Loucy (cell line): ENCODE results near the gene PCDH7.

ENCODE experiments used
- H2AFZ ChIP-seq: fragments of 200-600 bp; sonication (generic); 2 replicates; pipeline ENCODE4 v1.6.0; 2016; ENCODE audit warnings: antibody characterized with exemption, mild to moderate bottlenecking, low read length, moderate library complexity
- H3F3A ChIP-seq: fragments of 200-600 bp; 2 replicates; pipeline ENCODE4 v1.6.0; 2016; ENCODE audit warnings: antibody characterized with exemption, low read depth, mild to moderate bottlenecking
- H3K27me3 ChIP-seq: fragments of 200-600 bp; sonication (generic); 2 replicates; pipeline ENCODE4 v1.6.1; 2014; ENCODE audit warnings: low read length, mild to moderate bottlenecking; ENCODE audit not compliant: insufficient read depth, poor library complexity, severe bottlenecking
- H3K36me3 ChIP-seq: fragments of 200-600 bp; sonication (generic); 2 replicates; pipeline ENCODE4 v1.6.1; 2016; ENCODE audit warnings: low read length; ENCODE audit not compliant: insufficient read depth
- H3K4me1 ChIP-seq: fragments of 200-600 bp; sonication (generic); 2 replicates; pipeline ENCODE4 v1.5.1; 2014; ENCODE audit warnings: low read length, mild to moderate bottlenecking; ENCODE audit not compliant: insufficient read depth, poor library complexity, severe bottlenecking
- H3K4me2 ChIP-seq: fragments of 200-600 bp; sonication (generic); 2 replicates; pipeline ENCODE4 v1.6.0; 2014; ENCODE audit warnings: antibody characterized with exemption, low read length, low read depth, mild to moderate bottlenecking; ENCODE audit not compliant: poor library complexity, severe bottlenecking
- H3K4me3 ChIP-seq: fragments of 200-600 bp; sonication (generic); 2 replicates; pipeline ENCODE4 v1.5.1; 2014; ENCODE audit warnings: low read length, mild to moderate bottlenecking, mixed read lengths; ENCODE audit not compliant: poor library complexity, severe bottlenecking
- H3K79me2 ChIP-seq: fragments of 200-600 bp; sonication (generic); 2 replicates; pipeline ENCODE4 v1.6.1; 2014; ENCODE audit warnings: low read length; ENCODE audit not compliant: insufficient read depth
- H3K9ac ChIP-seq: fragments of 200-600 bp; sonication (generic); 2 replicates; pipeline ENCODE4 v1.6.0; 2014; ENCODE audit warnings: mild to moderate bottlenecking, low read depth, low read length, moderate library complexity; ENCODE audit not compliant: poor library complexity, severe bottlenecking
- H3K9me2 ChIP-seq: fragments of 200-600 bp; sonication (generic); replicated peaks from 2 replicates; pipeline ENCODE4 v1.6.1; 2016; ENCODE audit warnings: low read depth, low read length, mixed read lengths
- H3K9me3 ChIP-seq: fragments of 200-600 bp; sonication (generic); 2 replicates; pipeline ENCODE4 v1.6.1; 2014; ENCODE audit warnings: mild to moderate bottlenecking, antibody characterized with exemption, low read length, low read depth; ENCODE audit not compliant: insufficient read depth
- H4K20me1 ChIP-seq: fragments of 200-600 bp; sonication (generic); 2 replicates; pipeline ENCODE4 v1.6.0; 2014; ENCODE audit warnings: antibody characterized with exemption, low read length, mild to moderate bottlenecking; ENCODE audit not compliant: insufficient read depth, poor library complexity, severe bottlenecking
- CTCF ChIP-seq: fragments of 200-600 bp; sonication (generic); conservative IDR thresholded peaks from 2 replicates; pipeline ENCODE4 v1.5.1; 2014; ENCODE audit warnings: mild to moderate bottlenecking, antibody characterized with exemption, low read length
- EZH2phosphoT487 ChIP-seq: fragments of 200-600 bp; IDR thresholded peaks from 2 replicates; pipeline ENCODE4 v1.6.1; 2018; ENCODE audit warnings: antibody characterized with exemption, mild to moderate bottlenecking, moderate library complexity, borderline replicate concordance

The PCDH7 gene

GRCh38 chr4:30717208-30718020 lies 2.8 kb upstream of the PCDH7 start:
- Histone ChIP-seq H3K79me2 (no peaks in the 10 kb centered on the region), H3K36me3 (no peaks in the 10 kb centered on the region), H3K9ac (no peak overlapping the region), H3K4me2 (no peak overlapping the region), H3K27me3 (no peaks in the 10 kb centered on the region), H3K9me2 (no peaks in the 10 kb centered on the region), H3K4me3 (no peak overlapping the region), H3F3A (no peaks in the 10 kb centered on the region), H3K4me1 (peaks cover 3% of the 10 kb centered on the region), H2AFZ (no peak overlapping the region), H3K9me3 (no peaks in the 10 kb centered on the region), H4K20me1 (no peaks in the 10 kb centered on the region)
- TF ChIP-seq EZH2phosphoT487 (no peak), CTCF (no peak)

- H3F3A ChIP-seq: no peaks in the 10 kb centered on the region
- no peaks in the 10 kb centered on the region for H3K79me2 ChIP-seq
- H3K4me2 ChIP-seq: no peak overlapping the region
- H3K36me3 ChIP-seq: no peaks in the 10 kb centered on the region
- no peak for TF ChIP-seq CTCF
- no peak for TF ChIP-seq EZH2phosphoT487
- H4K20me1 ChIP-seq: no peaks in the 10 kb centered on the region
- H3K4me1 ChIP-seq: peaks cover 3% of the 10 kb centered on the region
- H3K9ac ChIP-seq: no peak overlapping the region
- no peaks in the 10 kb centered on the region for H3K9me2 ChIP-seq
- H3K4me3 ChIP-seq: no peak overlapping the region
- no peaks in the 10 kb centered on the region for H3K27me3 ChIP-seq
- H3K9me3 ChIP-seq: no peaks in the 10 kb centered on the region
- H2AFZ ChIP-seq: no peak overlapping the region
These were observed 2.1 kb upstream of the PCDH7 start for GRCh38 chr4:30718021-30718542.

GRCh38 chr4:30718641-30719453 lies 1.3 kb upstream of the PCDH7 start:
- no peaks in the 10 kb centered on the region for H3K9me2 ChIP-seq
- H2AFZ ChIP-seq: no peak overlapping the region
- no peaks in the 10 kb centered on the region for H3K9me3 ChIP-seq
- H3K4me1 ChIP-seq: peaks cover 3% of the 10 kb centered on the region
- H3K36me3 ChIP-seq: no peaks in the 10 kb centered on the region
- no peaks in the 10 kb centered on the region for H3F3A ChIP-seq
- H3K4me2 ChIP-seq: no peak overlapping the region
- no peaks in the 10 kb centered on the region for H3K27me3 ChIP-seq
- no peak overlapping the region for H3K9ac ChIP-seq
- no peak for TF ChIP-seq EZH2phosphoT487
- no peak for TF ChIP-seq CTCF
- no peak overlapping the region for H3K4me3 ChIP-seq
- no peaks in the 10 kb centered on the region for H4K20me1 ChIP-seq
- no peaks in the 10 kb centered on the region for H3K79me2 ChIP-seq
